GM20000 (cell line): ENCODE results near the gene ANK2.

ENCODE experiments used
- DNase-seq: peaks from one replicate; pipeline ENCODE4 v3.0.0; 2012; ENCODE audit warnings: low spot score
- TF ChIP-seq, protein P1 (sequence below): IDR thresholded peaks from 2 replicates; pipeline ENCODE4 v1.5.1; 2012; ENCODE audit warnings: mild to moderate bottlenecking, control low read depth; ENCODE audit errors: extremely low read depth, missing control alignments

Gene ANK2

DNA sequence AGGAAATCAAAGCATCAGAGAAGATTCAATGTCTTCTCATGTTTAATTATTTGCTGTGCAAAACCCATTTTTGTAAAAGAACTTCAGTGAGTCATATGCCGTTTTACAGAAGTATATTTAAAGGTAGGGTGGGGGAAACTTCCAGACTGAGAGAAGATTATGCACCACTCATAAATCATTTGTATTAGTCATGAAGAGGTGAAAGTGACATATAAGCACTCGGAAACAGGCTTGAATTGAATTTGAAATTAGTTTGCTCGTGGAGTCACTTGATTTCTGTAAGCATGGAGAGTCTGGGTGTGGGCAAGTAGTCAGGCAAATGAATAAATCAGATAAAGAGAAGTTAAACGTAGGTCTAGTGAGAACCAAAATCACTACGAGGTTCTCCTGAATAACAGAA lies 335.1 kb downstream of the ANK2 start:
- TF ChIP-seq, protein P1, sequence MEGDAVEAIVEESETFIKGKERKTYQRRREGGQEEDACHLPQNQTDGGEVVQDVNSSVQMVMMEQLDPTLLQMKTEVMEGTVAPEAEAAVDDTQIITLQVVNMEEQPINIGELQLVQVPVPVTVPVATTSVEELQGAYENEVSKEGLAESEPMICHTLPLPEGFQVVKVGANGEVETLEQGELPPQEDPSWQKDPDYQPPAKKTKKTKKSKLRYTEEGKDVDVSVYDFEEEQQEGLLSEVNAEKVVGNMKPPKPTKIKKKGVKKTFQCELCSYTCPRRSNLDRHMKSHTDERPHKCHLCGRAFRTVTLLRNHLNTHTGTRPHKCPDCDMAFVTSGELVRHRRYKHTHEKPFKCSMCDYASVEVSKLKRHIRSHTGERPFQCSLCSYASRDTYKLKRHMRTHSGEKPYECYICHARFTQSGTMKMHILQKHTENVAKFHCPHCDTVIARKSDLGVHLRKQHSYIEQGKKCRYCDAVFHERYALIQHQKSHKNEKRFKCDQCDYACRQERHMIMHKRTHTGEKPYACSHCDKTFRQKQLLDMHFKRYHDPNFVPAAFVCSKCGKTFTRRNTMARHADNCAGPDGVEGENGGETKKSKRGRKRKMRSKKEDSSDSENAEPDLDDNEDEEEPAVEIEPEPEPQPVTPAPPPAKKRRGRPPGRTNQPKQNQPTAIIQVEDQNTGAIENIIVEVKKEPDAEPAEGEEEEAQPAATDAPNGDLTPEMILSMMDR: no peak
- no peak for DNase-seq

DNA sequence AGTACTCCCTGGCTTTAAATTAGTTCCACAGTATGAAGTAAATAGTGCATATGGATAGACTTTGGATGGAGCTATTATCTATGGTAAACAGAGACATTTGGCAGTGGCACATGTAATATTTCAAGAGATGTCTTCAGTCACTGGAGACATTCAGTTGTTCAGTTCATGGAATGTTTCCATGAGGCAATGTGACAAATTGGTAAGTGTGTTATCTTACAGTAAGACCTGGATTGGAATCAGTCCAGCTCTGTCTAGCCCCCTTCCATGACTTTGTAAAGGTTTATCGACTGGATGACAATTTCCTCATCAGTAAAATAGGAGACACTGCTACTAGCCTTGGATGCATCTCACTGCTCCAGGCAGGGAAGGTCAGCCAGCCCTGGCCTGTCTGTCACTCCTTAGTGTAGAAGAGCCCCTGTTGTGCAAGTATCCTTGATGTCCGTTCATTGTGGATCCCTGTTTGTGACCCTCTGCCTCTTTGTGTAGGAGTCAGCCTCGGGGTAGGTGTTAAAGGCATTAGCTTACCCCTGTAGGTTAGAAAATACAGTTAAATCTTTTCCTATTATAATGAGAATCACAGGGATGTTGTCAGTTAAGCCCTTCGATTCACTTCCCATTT lies 335.9 kb downstream of the ANK2 start:
- no peak for DNase-seq
- TF ChIP-seq, protein P1: no peak

DNA sequence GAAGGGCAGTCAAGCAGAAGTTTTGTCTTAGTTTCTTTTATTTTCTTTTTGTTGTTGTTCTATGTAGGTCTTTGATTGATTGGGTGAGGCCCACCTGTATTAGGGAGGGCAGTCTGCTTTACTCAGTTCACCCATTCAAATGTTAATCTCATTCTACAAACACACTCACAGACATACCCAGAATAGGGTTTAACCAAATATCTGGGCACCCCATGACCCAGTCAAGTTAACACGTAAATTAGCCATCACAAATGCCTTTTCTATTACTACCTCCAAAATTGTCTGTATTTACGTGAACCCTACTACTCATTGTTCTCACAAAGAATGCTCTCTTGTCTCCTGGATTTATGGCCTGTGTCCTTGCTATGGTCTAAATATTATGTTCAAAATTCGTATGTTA lies 339.7 kb downstream of the ANK2 start:
- TF ChIP-seq, protein P1: no peak
- no peak for DNase-seq

DNA sequence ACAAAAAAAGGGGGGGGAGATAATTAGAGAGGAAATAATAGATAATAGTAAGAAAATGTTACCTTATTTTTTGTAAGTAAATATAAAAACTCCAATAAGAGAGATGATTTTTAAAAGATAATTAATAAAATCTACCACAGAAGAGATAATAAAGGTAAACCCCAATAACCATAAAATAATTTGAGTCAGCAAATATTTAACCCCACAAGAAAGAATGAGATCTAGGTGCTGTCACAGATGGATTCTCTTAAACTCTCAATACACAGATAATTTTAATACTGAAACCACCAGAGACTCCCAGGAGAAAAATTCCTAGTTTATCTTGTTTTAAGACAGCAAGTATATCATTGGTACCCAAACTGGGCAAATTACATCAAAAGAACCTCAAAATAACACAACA lies 341.4 kb downstream of the ANK2 start:
- DNase-seq: no peak
- TF ChIP-seq, protein P1: no peak

DNA sequence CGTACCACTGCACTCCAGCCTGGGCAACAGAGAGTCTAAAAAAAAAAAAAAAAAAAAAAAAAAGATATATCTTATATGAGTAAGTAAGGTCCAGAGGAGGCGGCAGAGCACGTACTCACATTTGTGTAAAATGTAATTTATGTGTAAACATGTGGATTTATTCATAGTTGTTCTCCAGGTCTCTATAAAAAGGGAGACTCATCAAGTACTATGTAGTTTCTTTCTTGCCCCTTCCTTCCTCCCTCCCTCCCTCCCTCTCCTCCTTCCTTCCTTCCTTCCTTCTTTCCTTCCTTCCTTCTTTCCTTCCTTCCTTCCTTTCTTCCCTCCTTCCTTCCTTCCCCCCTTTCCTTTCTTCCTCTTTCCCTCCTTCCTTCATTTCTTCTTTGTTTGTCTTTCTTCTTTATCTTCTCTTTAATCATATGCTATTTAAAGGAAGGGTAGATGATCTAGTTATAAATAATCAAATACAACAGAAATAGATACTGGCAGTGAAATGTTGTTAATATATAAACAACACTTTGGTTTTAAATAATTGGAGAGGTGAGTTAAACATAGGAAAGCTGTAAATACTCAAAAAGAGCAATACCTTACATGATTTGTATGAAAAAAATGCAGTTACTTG lies 344.8 kb downstream of the ANK2 start:
- TF ChIP-seq, protein P1: no peak

DNA sequence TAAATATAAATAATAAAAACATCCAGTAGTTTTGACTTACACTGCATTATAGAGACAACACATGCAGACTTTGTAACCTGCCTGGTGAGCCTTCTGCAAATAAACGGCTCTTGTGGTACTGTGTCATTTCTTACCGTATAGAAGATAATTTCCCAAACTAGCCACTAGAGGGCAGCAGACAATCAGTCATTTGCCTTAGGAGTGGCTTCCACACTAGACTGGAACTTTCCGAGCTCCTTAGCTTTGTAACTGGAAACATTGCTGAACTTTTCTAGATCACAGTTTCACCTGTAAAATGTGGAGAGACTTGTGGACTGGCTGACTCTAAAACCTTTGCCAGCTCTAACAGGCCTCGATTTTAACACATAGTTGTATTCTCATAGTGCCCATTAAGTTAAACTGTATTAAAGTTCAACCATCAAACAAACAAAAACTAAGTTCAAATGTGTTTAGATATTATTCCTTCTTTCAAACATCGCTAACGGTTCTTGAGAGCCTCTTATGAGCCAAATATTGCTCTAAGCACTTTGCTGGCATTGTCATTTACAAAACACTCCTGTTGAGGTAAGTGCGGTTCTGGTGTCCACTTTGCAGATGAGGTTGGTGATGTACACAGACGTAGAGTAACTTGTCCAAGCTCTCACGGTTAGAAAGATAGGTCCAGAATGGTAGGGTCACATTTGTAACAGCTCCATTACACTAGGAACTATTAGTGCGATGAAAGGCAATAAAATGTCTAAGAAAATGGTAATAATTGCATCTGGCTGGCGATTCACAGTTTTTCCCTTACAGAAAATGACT lies 345.5 kb downstream of the ANK2 start:
- DNase-seq: peak; percentile 51
- TF ChIP-seq, protein P1: peak; percentile 55

More for the DNA sequence above, 344.8 kb downstream of the ANK2 start:
- no peak for DNase-seq

DNA sequence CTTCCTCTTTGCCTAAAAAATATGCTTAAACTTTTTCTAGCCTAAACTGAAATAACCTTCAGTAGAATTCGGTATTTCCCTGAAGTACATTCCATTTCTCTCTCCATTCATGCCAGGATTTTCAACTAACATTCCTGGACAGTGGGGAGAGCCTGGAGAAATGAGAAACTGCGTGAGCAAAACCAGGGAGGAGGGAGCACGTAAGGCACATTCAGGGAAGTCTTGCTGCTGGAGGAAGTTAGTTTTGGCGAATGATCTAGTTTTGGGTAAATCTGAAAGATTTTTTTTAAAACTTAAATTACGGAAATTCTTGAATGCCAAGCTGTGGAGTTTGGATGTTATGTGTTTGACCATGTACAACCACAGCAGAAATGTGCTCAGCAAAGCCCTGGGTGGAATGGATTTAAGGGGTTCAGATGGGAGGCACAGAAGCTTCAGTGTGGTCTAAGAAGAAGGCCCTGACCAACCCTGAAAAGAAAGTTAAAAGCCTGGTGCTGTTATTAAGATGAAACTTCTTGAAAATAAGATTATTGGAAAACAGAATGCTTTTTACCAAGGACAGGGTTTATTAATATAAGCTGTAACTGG lies 347.8 kb downstream of the ANK2 start:
- TF ChIP-seq, protein P1: no peak
- DNase-seq: no peak
